ENCODE measurements around the gene MDM4. TPM values are rescaled to one million over a fixed set of nuclear protein-coding genes. Genes with fewer than 3 reads are reported as not detected.

MDM4 gene
- total RNA-seq, 2 experiments from 2014 or later, result 120 to 282 TPM

GRCh38 chr1:204471687-204472086 is 44.5 kb upstream of the MDM4 start:
- no peaks in the 10 kb centered on the region for H3K9me3 ChIP-seq (ENCODE audit: low read length)
- TF ChIP-seq EZH2phosphoT487 (IDR thresholded peaks at IDR 0.05; ENCODE audit: borderline replicate concordance, low read depth, low read length), result no peak
- TF ChIP-seq CTCF (conservative IDR thresholded peaks at IDR 0.05; ENCODE audit: low read length), result no peak
- DNase-seq (ENCODE audit: low spot score), result no peak
- H3K9me2 ChIP-seq (ENCODE audit: insufficient read depth, low read length), result no peaks in the 10 kb centered on the region
- CTCF ChIA-PET (ENCODE audit: unreplicated experiment), result no interaction called here
- H3K4me1 ChIP-seq (ENCODE audit: insufficient read depth, low read length, poor library complexity, severe bottlenecking), result peaks cover 16% of the 10 kb centered on the region
- H3K4me3 ChIP-seq (ENCODE audit: low read depth, low read length, poor library complexity, severe bottlenecking), result no peak overlapping the region
- POLR2A ChIA-PET, result interaction anchor here (1.0 kb wide), 1 partner anchor 10 kb away, joined by 5 read pairs; no protein-coding TSS in a partner anchor
- intact Hi-C loops (cut with micrococcal nuclease; ENCODE audit: unreplicated experiment), result no loop called here
- H3K27ac ChIP-seq (ENCODE audit: low read depth, low read length, poor library complexity, severe bottlenecking), result no peak overlapping the region
- no peaks in the 10 kb centered on the region for H4K20me1 ChIP-seq (ENCODE audit: insufficient read depth, low read length)
- H2AFZ ChIP-seq (ENCODE audit: low read length), result no peak overlapping the region
- H3K79me2 ChIP-seq (ENCODE audit: insufficient read depth, low read depth, low read length), result no peaks in the 10 kb centered on the region
- no TSS peak for BruUV-seq (replicated peaks)
- no peaks in the 10 kb centered on the region for H3K36me3 ChIP-seq (ENCODE audit: insufficient read depth, low read length)
- H3K4me2 ChIP-seq (ENCODE audit: low read length), result no peak overlapping the region

GRCh38 chr1:204472660-204473059 is 43.5 kb upstream of the MDM4 start:
- no peaks in the 10 kb centered on the region for H3K9me3 ChIP-seq (ENCODE audit: low read length)
- H3K27ac ChIP-seq (ENCODE audit: low read depth, low read length, poor library complexity, severe bottlenecking), result no peak overlapping the region
- H3K36me3 ChIP-seq (ENCODE audit: insufficient read depth, low read length), result no peaks in the 10 kb centered on the region
- H4K20me1 ChIP-seq (ENCODE audit: insufficient read depth, low read length), result no peaks in the 10 kb centered on the region
- H3K4me3 ChIP-seq (ENCODE audit: low read depth, low read length, poor library complexity, severe bottlenecking), result no peak overlapping the region
- H2AFZ ChIP-seq (ENCODE audit: low read length), result no peak overlapping the region
- DNase-seq (ENCODE audit: low spot score), result no peak
- CTCF ChIA-PET (ENCODE audit: unreplicated experiment), result no interaction called here
- no peak overlapping the region for H3K4me2 ChIP-seq (ENCODE audit: low read length)
- intact Hi-C loops (cut with micrococcal nuclease; ENCODE audit: unreplicated experiment), result no loop called here
- H3K79me2 ChIP-seq (ENCODE audit: insufficient read depth, low read depth, low read length), result no peaks in the 10 kb centered on the region
- no peaks in the 10 kb centered on the region for H3K9me2 ChIP-seq (ENCODE audit: insufficient read depth, low read length)
- POLR2A ChIA-PET, result interaction anchor here (0.7 to 1.3 kb wide), 4 partner anchors 9 to 43 kb away, joined by 4 to 5 read pairs (median 4); no protein-coding TSS in a partner anchor
- no peak for TF ChIP-seq CTCF (conservative IDR thresholded peaks at IDR 0.05; ENCODE audit: low read length)
- no peak for TF ChIP-seq EZH2phosphoT487 (IDR thresholded peaks at IDR 0.05; ENCODE audit: borderline replicate concordance, low read depth, low read length)
- BruUV-seq (replicated peaks), result no TSS peak
- peaks cover 12% of the 10 kb centered on the region for H3K4me1 ChIP-seq (ENCODE audit: insufficient read depth, low read length, poor library complexity, severe bottlenecking)

- Histone ChIP-seq H3K9me2 (ENCODE audit: insufficient read depth, low read length) (no peaks in the 10 kb centered on the region), H4K20me1 (ENCODE audit: insufficient read depth, low read length) (no peaks in the 10 kb centered on the region), H3K4me3 (ENCODE audit: low read depth, low read length, poor library complexity, severe bottlenecking) (no peak overlapping the region), H3K4me1 (ENCODE audit: insufficient read depth, low read length, poor library complexity, severe bottlenecking) (peaks cover 13% of the 10 kb centered on the region), H3K27ac (ENCODE audit: low read depth, low read length, poor library complexity, severe bottlenecking) (no peak overlapping the region), H3K36me3 (ENCODE audit: insufficient read depth, low read length) (no peaks in the 10 kb centered on the region), H3K79me2 (ENCODE audit: insufficient read depth, low read depth, low read length) (no peaks in the 10 kb centered on the region), H3K9me3 (ENCODE audit: low read length) (no peaks in the 10 kb centered on the region), H3K4me2 (ENCODE audit: low read length) (no peak overlapping the region), H2AFZ (ENCODE audit: low read length) (no peak overlapping the region)
- no peak for TF ChIP-seq EZH2phosphoT487 (IDR thresholded peaks at IDR 0.05; ENCODE audit: borderline replicate concordance, low read depth, low read length)
- TF ChIP-seq CTCF (conservative IDR thresholded peaks at IDR 0.05; ENCODE audit: low read length), result no peak
- no peak for DNase-seq (ENCODE audit: low spot score)
- POLR2A ChIA-PET, result interaction anchor here (1.2 to 1.3 kb wide), 2 partner anchors 15 to 24 kb away, joined by 4 read pairs; no protein-coding TSS in a partner anchor
- intact Hi-C loops (cut with micrococcal nuclease; ENCODE audit: unreplicated experiment), result no loop called here
- CTCF ChIA-PET (ENCODE audit: unreplicated experiment), result no interaction called here
- BruUV-seq (replicated peaks), result no TSS peak
Measured at GRCh38 chr1:204473400-204473965, 42.7 kb upstream of the MDM4 start.

All from OCI-LY7 (cell line).